GM19240 (cell line): ENCODE results near the gene DIP2C.
A peak's percentile ranks its signal among the peaks of the same experiment; 100 is the strongest.
"Not testable (repeated sequence)": the region's sequence is repeated elsewhere in the genome, so short reads cannot be mapped to it uniquely, and the experiment has no call there.

Source experiments
- DNase-seq: peaks from one replicate; pipeline ENCODE4 v3.0.0; 2011; ENCODE audit warnings: low spot score; ENCODE audit not compliant: insufficient read length

The DIP2C gene

GRCh38 chr10:339038-339391 lies 350.5 kb downstream of the DIP2C start:
- DNase-seq, result no peak

DNA sequence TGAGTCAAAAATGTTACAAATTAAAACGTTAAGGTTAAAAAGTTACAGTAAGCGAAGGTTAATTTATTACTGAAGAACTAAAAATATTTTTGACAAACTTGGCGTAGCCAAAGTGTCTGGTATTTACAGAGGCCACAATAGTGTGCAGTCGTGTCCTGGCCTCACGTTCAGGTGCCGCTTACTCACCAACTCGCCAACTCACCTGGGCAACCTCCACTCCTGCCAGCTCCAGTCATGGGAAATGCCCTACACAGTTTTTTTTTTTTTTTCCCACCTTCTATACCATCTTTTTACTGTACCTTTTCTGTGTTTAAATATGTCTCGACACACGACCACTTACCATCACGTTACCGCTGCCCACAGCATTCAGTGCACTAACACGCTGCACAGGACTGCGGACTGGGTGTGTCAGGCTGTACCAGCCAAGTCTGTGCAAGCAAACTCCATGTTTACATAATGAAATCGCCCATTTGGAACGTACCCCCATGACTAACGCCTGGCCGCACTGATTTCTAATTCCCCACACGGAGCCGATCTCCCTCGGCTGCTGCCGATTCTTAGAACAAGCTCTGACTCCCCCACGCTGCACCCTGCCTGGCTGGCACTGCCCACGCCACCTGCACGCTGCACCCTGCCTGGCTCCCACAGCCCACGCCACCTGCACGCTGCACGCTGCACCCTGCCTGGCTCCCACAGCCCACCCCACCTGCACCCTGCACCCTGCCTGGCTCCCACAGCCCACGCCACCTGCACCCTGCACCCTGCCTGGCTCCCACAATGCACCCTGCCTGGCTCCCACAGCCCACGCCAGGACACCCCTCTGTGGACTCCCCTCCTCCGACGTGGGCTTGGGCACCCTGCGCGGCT lies 351.1 kb downstream of the DIP2C start:
- DNase-seq, result no peak

- no peak for DNase-seq
Observed at GRCh38 chr10:336247-336646, 353.2 kb downstream of the DIP2C start.

- no peak for DNase-seq
Observed at GRCh38 chr10:335151-335800, 354.2 kb downstream of the DIP2C start.

DNA sequence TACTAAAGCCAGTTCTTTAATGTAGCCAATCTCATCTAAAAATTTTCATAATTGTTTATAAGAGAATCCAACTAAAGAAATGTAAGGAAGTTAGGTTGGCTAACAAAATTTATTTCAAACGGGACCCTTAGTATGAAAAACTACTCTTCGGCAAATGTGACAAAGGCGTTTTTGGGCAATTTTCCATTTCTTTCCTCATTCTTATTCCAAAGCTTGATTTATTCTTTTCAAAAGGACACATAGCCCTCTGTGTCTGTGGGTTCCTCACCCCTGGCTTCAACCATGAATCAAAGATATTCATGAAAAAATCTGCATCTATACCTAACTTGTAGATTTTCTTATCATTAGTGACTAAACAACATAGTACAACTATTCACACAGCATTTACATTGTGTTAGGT lies 358.3 kb downstream of the DIP2C start:
- DNase-seq, result no peak

- no peak for DNase-seq
Observed at GRCh38 chr10:329361-330099, 359.9 kb downstream of the DIP2C start.

GRCh38 chr10:327889-328852 lies 361.3 kb downstream of the DIP2C start:
- no peak for DNase-seq

DNA sequence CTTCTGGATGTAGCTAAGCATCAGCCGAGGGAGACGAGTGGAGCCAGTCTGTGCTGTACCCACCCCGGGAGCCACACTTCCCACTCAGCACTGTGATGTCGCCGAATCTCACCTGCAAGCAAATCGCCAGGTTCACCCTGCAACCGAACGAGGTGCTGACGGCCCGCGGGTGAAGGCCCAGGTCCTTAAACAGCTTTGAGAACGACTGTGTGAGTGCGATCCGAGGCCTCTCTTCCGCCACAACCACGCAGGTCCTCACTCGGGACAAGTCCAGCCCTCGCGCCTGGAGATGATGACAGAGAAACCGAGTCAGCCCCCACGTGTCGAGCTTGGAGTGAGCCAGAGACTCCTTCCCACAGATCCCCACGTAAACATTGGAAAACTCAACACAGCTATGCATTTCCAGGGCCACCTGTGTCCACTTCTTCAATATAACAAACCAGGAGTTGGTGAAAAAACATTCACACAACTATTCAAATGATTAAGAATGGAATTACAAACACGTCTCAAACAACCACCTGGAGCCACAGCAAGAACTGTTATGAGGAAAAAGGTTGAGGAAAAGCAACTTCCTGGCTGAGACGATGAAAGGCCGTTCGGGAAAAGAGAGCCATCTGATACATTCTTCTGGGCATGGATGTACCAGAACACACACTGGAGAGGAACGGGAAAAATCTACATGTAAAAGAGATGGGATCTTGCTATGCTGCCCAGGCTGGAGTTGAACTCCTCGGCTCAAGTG lies 362.4 kb downstream of the DIP2C start:
- DNase-seq, result no peak

- DNase-seq, result no peak
Observed at GRCh38 chr10:326350-326749, 363.1 kb downstream of the DIP2C start.

- no peak for DNase-seq
Observed at GRCh38 chr10:325282-325681, 364.2 kb downstream of the DIP2C start.

DNA sequence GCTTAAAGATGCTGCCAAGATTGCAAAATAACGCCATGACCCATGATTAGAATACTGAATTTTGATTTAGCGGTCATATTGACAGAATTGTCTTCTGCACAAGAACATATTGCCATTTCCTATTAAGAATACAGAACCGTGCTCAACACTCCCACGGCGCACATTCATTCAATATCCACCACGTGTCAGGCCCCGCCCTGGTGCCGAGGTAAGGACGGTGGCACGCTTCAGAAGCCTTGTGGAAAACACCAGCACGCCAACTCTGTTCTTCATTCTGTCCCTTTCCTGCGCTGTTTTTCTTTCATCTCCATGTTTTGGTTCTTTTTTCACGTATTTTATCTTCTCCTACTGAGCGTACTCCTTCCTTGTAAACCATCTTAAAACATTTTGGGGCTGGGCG lies 364.9 kb downstream of the DIP2C start:
- DNase-seq, result no peak

- peak; percentile 27 for DNase-seq
Observed at GRCh38 chr10:323651-324293, 365.7 kb downstream of the DIP2C start.

DNA sequence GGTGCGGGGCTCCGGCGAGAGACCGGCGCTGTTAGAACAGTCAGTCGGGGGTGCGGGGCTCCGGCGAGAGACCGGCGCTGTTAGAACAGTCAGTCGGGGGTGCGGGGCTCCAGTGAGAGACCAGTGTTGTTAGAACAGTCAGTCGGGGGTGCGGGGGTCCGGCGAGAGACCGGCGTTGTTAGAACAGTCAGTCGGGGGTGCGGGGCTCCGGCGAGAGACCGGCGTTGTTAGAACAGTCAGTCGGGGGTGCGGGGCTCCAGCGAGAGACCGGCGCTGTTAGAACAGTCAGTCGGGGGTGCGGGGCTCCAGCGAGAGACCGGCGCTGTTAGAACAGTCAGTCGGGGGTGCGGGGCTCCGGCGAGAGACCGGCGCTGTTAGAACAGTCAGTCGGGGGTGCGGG lies 366.4 kb downstream of the DIP2C start:
- DNase-seq, result not testable (repeated sequence)

GRCh38 chr10:320771-321170 lies 368.7 kb downstream of the DIP2C start:
- DNase-seq, result no peak

DNA sequence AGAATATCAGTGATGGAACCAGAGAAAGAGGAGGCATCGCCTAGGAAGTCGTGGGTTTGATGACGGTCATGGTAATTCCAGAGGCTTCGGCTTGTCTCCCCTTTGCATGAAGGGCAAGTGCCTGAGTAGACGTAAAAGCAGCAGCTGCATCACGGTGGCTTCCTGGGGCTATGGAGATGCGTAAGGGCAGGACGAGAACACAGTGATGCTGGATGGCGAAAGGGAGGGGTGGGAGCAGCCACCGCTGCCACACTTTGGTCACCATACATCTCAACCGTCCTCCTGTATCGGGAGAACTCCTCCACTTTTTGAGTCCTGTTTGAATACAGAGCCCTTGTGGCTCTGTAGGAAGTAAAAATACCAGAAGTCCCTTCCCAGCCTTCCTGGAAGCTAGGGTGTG lies 371.5 kb downstream of the DIP2C start:
- DNase-seq, result no peak

DNA sequence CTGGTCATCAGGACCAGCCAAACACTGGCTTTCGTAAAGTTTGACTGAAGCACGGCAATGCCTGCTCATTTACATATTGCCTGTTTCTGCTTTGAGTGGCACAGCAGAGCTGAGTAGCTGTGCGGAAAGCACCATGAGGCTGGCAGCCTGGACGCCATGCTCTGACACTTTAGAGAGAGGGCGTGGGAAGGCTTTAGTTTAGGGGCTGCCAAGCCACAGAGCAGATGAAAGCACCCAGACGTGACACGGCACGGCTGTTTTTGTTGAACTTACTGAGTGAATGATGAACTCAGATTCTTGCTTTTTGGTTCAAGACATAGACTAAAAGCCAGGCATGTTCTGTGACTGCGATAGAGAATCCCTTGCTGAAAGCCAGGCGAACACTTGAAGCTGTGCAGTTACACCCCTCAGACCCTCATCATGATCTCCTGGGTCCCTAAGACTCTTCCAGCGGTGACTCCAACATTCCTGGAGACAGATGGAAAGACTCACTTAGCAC lies 372.1 kb downstream of the DIP2C start:
- DNase-seq, result peak; percentile 65

DNA sequence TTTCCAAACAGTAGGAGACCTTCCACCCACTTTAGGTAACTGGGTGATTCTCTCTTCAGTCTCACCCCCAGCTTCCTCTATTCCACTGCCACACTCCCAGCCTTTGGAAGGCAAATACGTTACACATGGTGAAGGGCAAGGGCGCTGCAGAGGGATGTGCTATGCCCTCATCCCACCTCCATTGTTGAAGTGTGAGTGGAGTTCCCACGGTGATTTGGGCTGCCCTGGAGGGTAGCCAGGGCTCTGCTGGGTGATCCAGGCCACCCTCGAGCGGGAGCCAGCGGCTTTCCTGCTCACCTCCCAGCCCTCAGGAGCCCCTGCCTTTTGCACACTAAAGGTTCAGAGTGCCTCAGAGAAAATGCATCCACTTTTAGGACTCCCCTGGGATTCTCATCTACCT lies 373.1 kb downstream of the DIP2C start:
- no peak for DNase-seq

DNA sequence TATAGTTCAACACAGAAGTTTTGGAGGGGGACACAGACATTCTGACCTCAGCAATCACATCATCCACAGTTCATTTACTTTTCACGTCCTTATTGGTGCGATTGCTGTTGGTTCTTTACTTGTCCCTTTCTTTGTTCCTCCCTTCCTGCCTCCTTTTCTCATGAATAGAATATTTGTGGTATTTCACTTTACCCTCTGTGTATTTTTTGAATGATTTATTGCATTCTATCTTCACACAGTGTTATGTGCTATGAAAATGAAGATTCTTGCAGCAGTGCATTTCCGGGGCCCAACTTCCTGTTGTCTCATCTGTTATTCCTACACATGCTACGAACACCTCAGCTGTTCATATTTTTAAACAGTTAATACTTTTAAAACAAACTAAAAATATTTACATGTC lies 374.6 kb downstream of the DIP2C start:
- no peak for DNase-seq

- DNase-seq, result no peak
Observed at GRCh38 chr10:314381-314780, 375.1 kb downstream of the DIP2C start.
